NT2/D1 (cell line): Measurements from ENCODE around the gene QSOX2.

ENCODE experiments used
- DNase-seq: peaks from one replicate; pipeline ENCODE4 v3.0.0-alpha.2; 2011; ENCODE audit warnings: low read depth, low spot score
- H3K27me3 ChIP-seq: 2 replicates; pipeline ENCODE4 v1.6.0; 2011; ENCODE audit warnings: mild to moderate bottlenecking; ENCODE audit not compliant: insufficient read length, insufficient read depth
- H3K36me3 ChIP-seq: 2 replicates; pipeline ENCODE4 v1.6.1; 2011; ENCODE audit warnings: mild to moderate bottlenecking, low read length, mixed read lengths; ENCODE audit not compliant: insufficient read depth, insufficient read length
- H3K4me1 ChIP-seq: 2 replicates; pipeline ENCODE4 v1.5.1; 2011; ENCODE audit not compliant: insufficient read depth, insufficient read length
- H3K4me3 ChIP-seq: 2 replicates; pipeline ENCODE4 v1.5.1; 2011; ENCODE audit warnings: low read depth; ENCODE audit not compliant: insufficient read length
- H3K9ac ChIP-seq: 2 replicates; pipeline ENCODE4 v1.6.0; 2011; ENCODE audit warnings: low read depth; ENCODE audit not compliant: insufficient read length
- H3K9me3 ChIP-seq: 2 replicates; pipeline ENCODE4 v1.5.1; 2011; ENCODE audit warnings: mild to moderate bottlenecking, low read length; ENCODE audit not compliant: insufficient read depth
- SUZ12 ChIP-seq: IDR thresholded peaks from 2 replicates; pipeline ENCODE4 v1.6.1; 2011; ENCODE audit not compliant: insufficient read length, insufficient read depth; ENCODE audit errors: extremely low read depth
- YY1 ChIP-seq: IDR thresholded peaks from 2 replicates; pipeline ENCODE4 v1.6.1; 2011; ENCODE audit not compliant: insufficient read length, insufficient read depth
- ZNF274 ChIP-seq: IDR thresholded peaks from 2 replicates; pipeline ENCODE4 v1.6.1; 2011; ENCODE audit warnings: mild to moderate bottlenecking, low read depth, low read length

The QSOX2 gene

GRCh38 chr9:136204145-136204805 is 41.3 kb downstream of the QSOX2 start:
- Histone ChIP-seq H3K9me3 (no peaks in the 10 kb centered on the region), H3K9ac (no peak overlapping the region), H3K27me3 (peaks cover 66% of the 10 kb centered on the region), H3K36me3 (peaks cover 28% of the 10 kb centered on the region), H3K4me3 (no peak overlapping the region), H3K4me1 (peaks cover 24% of the 10 kb centered on the region)
- no peak for DNase-seq
- no peak for TF ChIP-seq SUZ12
- TF ChIP-seq YY1, result no peak
- TF ChIP-seq ZNF274, result no peak

- Histone ChIP-seq H3K27me3 (peaks cover 72% of the 10 kb centered on the region), H3K9me3 (no peaks in the 10 kb centered on the region), H3K4me3 (peak overlapping the region; percentile 5), H3K4me1 (peaks cover 17% of the 10 kb centered on the region), H3K36me3 (peaks cover 21% of the 10 kb centered on the region), H3K9ac (no peak overlapping the region)
- TF ChIP-seq ZNF274, result no peak
- DNase-seq, result no peak
Observed at GRCh38 chr9:136203408-136204144, 42.0 kb downstream of the QSOX2 start.

GRCh38 chr9:136202454-136203407 is 42.9 kb downstream of the QSOX2 start:
- no peak for DNase-seq
- Histone ChIP-seq H3K4me3 (peak overlapping the region; percentile 15), H3K9ac (no peak overlapping the region), H3K27me3 (peaks cover 80% of the 10 kb centered on the region), H3K4me1 (peaks cover 17% of the 10 kb centered on the region), H3K9me3 (no peaks in the 10 kb centered on the region), H3K36me3 (peaks cover 14% of the 10 kb centered on the region)
- TF ChIP-seq ZNF274 (no peak), YY1 (no peak), SUZ12 (peak; percentile 46)

DNA sequence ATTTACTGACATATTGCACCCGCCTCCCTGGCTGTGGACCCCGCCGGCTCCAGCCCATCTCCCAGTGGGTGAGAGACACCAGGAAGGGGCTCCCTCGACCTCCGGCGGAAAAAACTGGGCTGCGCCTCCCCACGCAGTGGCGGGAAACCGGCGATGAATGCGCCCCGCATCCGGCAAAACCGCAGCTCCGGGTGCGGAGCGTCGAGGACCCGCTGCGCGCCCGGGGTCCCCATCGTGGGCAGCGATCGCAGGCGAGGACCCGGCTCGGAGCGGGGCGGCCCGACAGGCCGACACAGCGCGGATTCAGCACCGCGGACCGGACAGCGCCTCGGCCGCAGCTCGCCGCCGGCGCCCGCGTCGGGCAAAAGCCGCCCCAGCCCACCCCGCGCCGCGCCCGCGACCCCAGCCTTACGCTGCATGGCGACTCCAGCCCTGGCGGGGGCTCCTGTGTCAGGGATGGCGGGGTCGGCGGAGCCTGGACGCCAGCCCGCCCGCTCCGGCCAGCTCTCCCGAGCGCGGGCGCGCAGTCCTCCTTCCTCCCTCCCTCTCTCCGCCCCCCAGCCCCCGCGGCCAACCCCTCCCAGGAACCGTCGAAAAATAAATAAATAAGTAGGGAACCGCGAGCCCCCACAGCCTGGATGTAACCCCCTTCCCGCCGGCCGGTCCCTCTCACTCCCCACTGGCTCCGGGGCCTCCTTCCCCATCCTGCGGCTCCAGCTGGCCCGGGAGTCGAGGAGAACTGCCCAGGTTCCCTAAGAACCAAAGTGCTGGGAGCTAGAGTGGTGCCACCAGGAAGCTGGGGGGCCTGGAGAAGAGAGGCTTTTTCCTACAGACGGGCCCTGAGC is 43.8 kb downstream of the QSOX2 start:
- no peaks in the 10 kb centered on the region for H3K9me3 ChIP-seq
- no peak overlapping the region for H3K9ac ChIP-seq
- H3K4me1 ChIP-seq, result peaks cover 23% of the 10 kb centered on the region
- TF ChIP-seq SUZ12, result peak; percentile 91
- TF ChIP-seq YY1, result no peak
- no peak for DNase-seq
- H3K27me3 ChIP-seq, result peaks cover 89% of the 10 kb centered on the region
- H3K36me3 ChIP-seq, result peaks cover 10% of the 10 kb centered on the region
- H3K4me3 ChIP-seq, result no peak overlapping the region

GRCh38 chr9:136201174-136201573 is 44.4 kb downstream of the QSOX2 start:
- Histone ChIP-seq H3K9ac (no peak overlapping the region), H3K4me3 (no peak overlapping the region), H3K4me1 (peaks cover 29% of the 10 kb centered on the region), H3K9me3 (no peaks in the 10 kb centered on the region), H3K36me3 (peaks cover 8% of the 10 kb centered on the region), H3K27me3 (peaks cover 96% of the 10 kb centered on the region)
- DNase-seq, result no peak
- TF ChIP-seq SUZ12 (no peak), YY1 (no peak), ZNF274 (no peak)

DNA sequence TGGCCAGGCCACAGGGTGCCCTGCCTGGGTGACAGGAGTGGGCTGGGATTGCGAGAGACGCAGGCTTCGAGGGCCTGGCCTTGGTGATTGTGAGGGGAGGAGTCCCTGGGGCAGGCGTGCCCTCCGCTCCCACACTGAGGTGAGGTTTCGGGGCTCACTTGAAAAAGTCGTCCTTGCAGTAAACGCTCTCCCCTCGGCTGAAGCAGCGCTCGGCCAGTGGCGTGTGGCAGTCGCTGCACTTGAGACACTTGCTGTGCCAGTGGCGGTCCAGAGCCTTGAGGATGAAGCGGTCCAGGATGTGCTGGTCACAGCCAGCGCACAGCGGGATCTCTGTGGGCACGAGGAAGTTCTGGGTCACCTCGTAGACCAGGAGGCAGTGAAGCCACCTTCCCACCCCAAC is 45.2 kb downstream of the QSOX2 start:
- no peaks in the 10 kb centered on the region for H3K9me3 ChIP-seq
- no peak overlapping the region for H3K9ac ChIP-seq
- DNase-seq, result no peak
- H3K36me3 ChIP-seq, result peaks cover under 1% of the 10 kb centered on the region
- TF ChIP-seq YY1 (no peak), ZNF274 (no peak), SUZ12 (no peak)
- no peak overlapping the region for H3K4me3 ChIP-seq
- peaks cover 33% of the 10 kb centered on the region for H3K4me1 ChIP-seq
- peaks cover 96% of the 10 kb centered on the region for H3K27me3 ChIP-seq
